GM12878 (cell line): ENCODE results near the gene SLC12A7. TPM values are rescaled to one million over a fixed set of nuclear protein-coding genes. Genes with fewer than 3 reads are reported as not detected.

Experiments used
- ATAC-seq: fragments of 200-7000 bp; cut with Tn5 transposase; 3 replicates; pipeline ENCODE4 v1.9.1; 2020; ENCODE audit warnings: mild to moderate bottlenecking, moderate library complexity
- BruUV-seq: library from RNA; stranded (reverse); fragments of 400-500 nt; replicated peaks from 2 replicates; lab custom pipeline; 2021; lab: Mats Ljungman, UMichigan
- CTCF ChIA-PET: fragments of 300-600 bp; sonication (Branson Sonifier 250); formaldehyde crosslinking; extraction: SDS; loops from one replicate; lab custom pipeline; 2021; ENCODE audit warnings: inconsistent platforms; lab: Yijun Ruan, JAX
- POLR2A ChIA-PET: fragments of 350-600 bp; formaldehyde crosslinking; extraction: SDS; loops from one replicate; lab custom pipeline; 2021; ENCODE audit warnings: inconsistent platforms; lab: Charles Lee
- RAD21 ChIA-PET: fragments of 300-600 bp; sonication (Branson Sonifier 250); formaldehyde crosslinking; loops from one replicate; lab custom pipeline; 2023; ENCODE audit warnings: antibody characterized with exemption; ENCODE audit not compliant: unreplicated experiment; lab: Charles Lee
- SMC1A ChIA-PET: fragments of 300-600 bp; sonication (Branson Sonifier 250); formaldehyde crosslinking; loops from one replicate; lab custom pipeline; 2023; ENCODE audit not compliant: unreplicated experiment, uncharacterized antibody; lab: Charles Lee
- DNase-seq: peaks from one replicate; pipeline ENCODE4 v3.0.0-alpha.2; 2011; ENCODE audit warnings: low read depth, low spot score
- FAIRE-seq: peaks from 3 replicates; lab custom pipeline; 2011; peaks lifted over from hg19 to GRCh38; lab: Jason Lieb, UNC
- H2AFZ ChIP-seq: 2 replicates; pipeline ENCODE4 v1.6.0; 2011; ENCODE audit warnings: low read depth, low read length, control low read depth; ENCODE audit not compliant: control insufficient read depth
- H3K27ac ChIP-seq: 2 replicates; pipeline ENCODE4 v1.5.1; 2011; ENCODE audit warnings: control low read depth; ENCODE audit not compliant: control insufficient read depth, insufficient read depth
- H3K27me3 ChIP-seq, 2 experiments: replicated peaks in 1 of 2; 2 replicates each; pipeline versions ENCODE4 v1.6.0 to v1.6.1; 2011; ENCODE audit warnings: low read length in 1 of 2; ENCODE audit not compliant: control insufficient read depth in 2 of 2, insufficient read depth in 2 of 2
- H3K36me3 ChIP-seq, 2 experiments: 2 replicates each; pipeline ENCODE4 v1.5.1; 2011; ENCODE audit warnings: low read length in 1 of 2; ENCODE audit not compliant: control insufficient read depth in 2 of 2, insufficient read depth in 2 of 2
- H3K4me1 ChIP-seq: 2 replicates; pipeline ENCODE4 v1.6.1; 2011; ENCODE audit warnings: mild to moderate bottlenecking, low read length, moderate library complexity, mixed read lengths; ENCODE audit not compliant: control insufficient read depth, insufficient read depth
- H3K4me2 ChIP-seq: 2 replicates; pipeline ENCODE4 v1.6.0; 2011; ENCODE audit warnings: control low read depth; ENCODE audit not compliant: control insufficient read depth, insufficient read depth
- H3K4me3 ChIP-seq: fragments of 200-600 bp; sonication (generic); 2 replicates; pipeline ENCODE4 v1.5.1; 2016
- H3K79me2 ChIP-seq: 2 replicates; pipeline ENCODE4 v1.6.0; 2011; ENCODE audit warnings: low read length; ENCODE audit not compliant: control insufficient read depth, insufficient read depth
- H3K9ac ChIP-seq: 2 replicates; pipeline ENCODE4 v1.8.0; 2011; ENCODE audit warnings: low read length, control low read depth, mixed read lengths; ENCODE audit not compliant: control insufficient read depth, insufficient read depth
- H3K9me3 ChIP-seq: replicated peaks from 3 replicates; pipeline ENCODE4 v1.5.1; 2011; ENCODE audit warnings: mild to moderate bottlenecking, low read length; ENCODE audit not compliant: control insufficient read depth, insufficient read depth
- H4K20me1 ChIP-seq: 2 replicates; pipeline ENCODE4 v1.6.0; 2011; ENCODE audit not compliant: control insufficient read depth, insufficient read depth
- ESRRA ChIP-seq: IDR thresholded peaks from 2 replicates; pipeline ENCODE4 v1.6.1; 2012; ENCODE audit warnings: mild to moderate bottlenecking, low read length, improper control_type of control experiment
- GABPA ChIP-seq: IDR thresholded peaks from 2 replicates; pipeline ENCODE4 v1.6.1; 2014; ENCODE audit warnings: antibody characterized with exemption, low read depth, mild to moderate bottlenecking, inconsistent platforms
- NBN ChIP-seq: fragments of 450-650 bp; IDR thresholded peaks from 2 replicates; pipeline ENCODE4 v1.6.1; 2016
- NKRF ChIP-seq: fragments of 450-650 bp; conservative IDR thresholded peaks from 2 replicates; pipeline ENCODE4 v1.6.1; 2017; ENCODE audit warnings: mild to moderate bottlenecking, moderate library complexity
- PAX8 ChIP-seq: fragments of 450-650 bp; IDR thresholded peaks from 2 replicates; pipeline ENCODE4 v1.6.1; 2017; ENCODE audit warnings: mild to moderate bottlenecking, moderate library complexity
- SKIL ChIP-seq: fragments of 450-650 bp; IDR thresholded peaks from 2 replicates; pipeline ENCODE4 v1.6.1; 2017; ENCODE audit warnings: mild to moderate bottlenecking, low read depth, inconsistent platforms; ENCODE audit not compliant: poor library complexity, severe bottlenecking
- SMAD5 ChIP-seq: IDR thresholded peaks from 2 replicates; pipeline ENCODE4 v1.6.1; 2016; ENCODE audit warnings: antibody characterized with exemption, low read depth
- TCF3 ChIP-seq: IDR thresholded peaks from 2 replicates; pipeline ENCODE4 v1.6.1; 2012; ENCODE audit warnings: low read depth, mild to moderate bottlenecking, low read length, borderline replicate concordance; ENCODE audit not compliant: insufficient read depth
- TCF7 ChIP-seq: IDR thresholded peaks from 2 replicates; pipeline ENCODE4 v1.6.1; 2014; ENCODE audit warnings: antibody characterized with exemption, borderline replicate concordance
- ZNF24 ChIP-seq: fragments of 450-650 bp; IDR thresholded peaks from 2 replicates; pipeline ENCODE4 v1.6.1; 2017; ENCODE audit warnings: antibody characterized with exemption, mild to moderate bottlenecking
- ZZZ3 ChIP-seq: IDR thresholded peaks from 2 replicates; pipeline ENCODE4 v1.6.1; 2011; ENCODE audit warnings: low read depth; ENCODE audit not compliant: control insufficient read depth, insufficient read length
- WGBS: methylation state at CpG from one replicate; pipeline ENCODE4 v1.1.6; 2016; ENCODE audit warnings: low lambda C conversion rate; ENCODE audit not compliant: insufficient replicate concordance, insufficient coverage; ENCODE audit errors: missing lambda C conversion rate; 5-methylcytosine and 5-hydroxymethylcytosine counted together
- in situ Hi-C: fragments of 300-500 bp; cut with MboI; formaldehyde crosslinking; loops from 9 replicates; pipeline ENCODE4 v1.14.3; 2018; ENCODE audit warnings: mixed read lengths
- intact Hi-C: fragments of 100-400 bp; cut with micrococcal nuclease; formaldehyde crosslinking; loops from one replicate; pipeline ENCODE4 v1.14.2; 2022; ENCODE audit not compliant: unreplicated experiment
- polyA plus RNA-seq, 11 experiments: library from polyadenylated mRNA; depleted of rRNA in 4 of 11; unstranded in 6 of 11; stranded (reverse) in 5 of 11; fragments of >200 nt; fragmentation: Nextera tagmentation in 4 of 11; fragmentation: Illumina TruSeq in 1 of 11; extraction: Ambion mirVana in 4 of 11; extraction: Trizol in 1 of 11; gene quantifications; 1 replicate in 1 of 11; 2 replicates in 10 of 11; pipeline versions ENCODE4 v1.2.1 to v1.2.3, GENCODE V29; 2011 to 2016; ENCODE audit warnings: inconsistent platforms in 2 of 11, missing spikeins in 2 of 11, low read depth in 1 of 11
- total RNA-seq, 4 experiments: library from RNA; depleted of rRNA in 3 of 4; stranded (reverse); fragments of >200 nt in 3 of 4; fragmentation: Illumina TruSeq in 1 of 4; extraction: Trizol in 1 of 4; gene quantifications; 2 replicates each; pipeline versions ENCODE4 v1.2.1 to v1.2.3, GENCODE V29; 2013 to 2021

Gene SLC12A7
- total and polyA plus RNA-seq, 10 of the 15 experiments (the other 5 are each of a cell fraction or from before 2014, with no cell fraction given): 0.10 to 10.0 (median 2.9) TPM

GRCh38 chr5:1028481-1029281 is 83.2 kb downstream of the SLC12A7 start:
- Histone ChIP-seq H3K9ac (no peak overlapping the region), H4K20me1 (no peaks in the 10 kb centered on the region), H3K36me3 (no peaks in the 10 kb centered on the region), H2AFZ (no peak overlapping the region), H3K79me2 (no peaks in the 10 kb centered on the region), H3K9me3 (no peaks in the 10 kb centered on the region), H3K4me2 (no peak overlapping the region), H3K4me1 (no peaks in the 10 kb centered on the region), H3K4me3 (no peak overlapping the region), H3K27ac (no peak overlapping the region), H3K27me3 (no peaks in the 10 kb centered on the region)
- WGBS: 39% methylated on average over 25 of the region's 26 CpGs
- no TSS peak for BruUV-seq
- ChIA-PET CTCF (interaction anchor here (1.9 kb wide), 1 partner anchor 112 kb away, joined by 6 read pairs; no protein-coding TSS in a partner anchor), RAD21 (no interaction called here), POLR2A (no interaction called here), SMC1A (no interaction called here)
- no peak for FAIRE-seq
- intact Hi-C loops: no loop called here
- no peak for ATAC-seq
- DNase-seq: no peak
- in situ Hi-C loops: no loop called here
- no peak for TF ChIP-seq SMAD5
- no peak for TF ChIP-seq GABPA
- TF ChIP-seq ESRRA: no peak
- TF ChIP-seq NBN: no peak
- TF ChIP-seq ZNF24: no peak
- TF ChIP-seq ZZZ3: no peak
- TF ChIP-seq TCF3: no peak
- no peak for TF ChIP-seq NKRF
- TF ChIP-seq PAX8: no peak
- no peak for TF ChIP-seq TCF7
- no peak for TF ChIP-seq SKIL
- TF ChIP-seq, all 136 proteins: peak for 0
